NCI-H1694 (cell line): Measurements from ENCODE around the gene SETD3.

ENCODE experiments used
- DNase-seq: peaks from one replicate; lab custom pipeline; 2025; lab: John Stamatoyannopoulos, UW

Gene SETD3

GRCh38 chr14:99516871-99517642 is 36.4 kb upstream of the SETD3 start:
- DNase-seq: no peak

- DNase-seq: no peak
Observed at GRCh38 chr14:99516156-99516870, 35.7 kb upstream of the SETD3 start.

- no peak for DNase-seq
Observed at GRCh38 chr14:99515301-99516155, 34.9 kb upstream of the SETD3 start.

- no peak for DNase-seq
Observed at GRCh38 chr14:99514552-99515300, 34.1 kb upstream of the SETD3 start.

GRCh38 chr14:99513946-99514551 is 33.4 kb upstream of the SETD3 start:
- no peak for DNase-seq

GRCh38 chr14:99513183-99513694 is 32.6 kb upstream of the SETD3 start:
- no peak for DNase-seq

- no peak for DNase-seq
Observed at GRCh38 chr14:99512571-99513182, 32.0 kb upstream of the SETD3 start.

- DNase-seq: no peak
Observed at GRCh38 chr14:99512110-99512449, 31.4 kb upstream of the SETD3 start.

- DNase-seq: no peak
Observed at GRCh38 chr14:99511421-99512109, 30.9 kb upstream of the SETD3 start.

GRCh38 chr14:99510556-99511139 is 30.0 kb upstream of the SETD3 start:
- no peak for DNase-seq

- DNase-seq: no peak
Observed at GRCh38 chr14:99509871-99510555, 29.4 kb upstream of the SETD3 start.

GRCh38 chr14:99508896-99509629 is 28.4 kb upstream of the SETD3 start:
- no peak for DNase-seq

GRCh38 chr14:99507860-99508640 is 27.4 kb upstream of the SETD3 start:
- no peak for DNase-seq

- no peak for DNase-seq
Observed at GRCh38 chr14:99506276-99506675, 25.6 kb upstream of the SETD3 start.

GRCh38 chr14:99505089-99505488 is 24.4 kb upstream of the SETD3 start:
- DNase-seq: no peak

GRCh38 chr14:99503848-99504453 is 23.3 kb upstream of the SETD3 start:
- DNase-seq: no peak

- no peak for DNase-seq
Observed at GRCh38 chr14:99502989-99503421, 22.3 kb upstream of the SETD3 start.
